GM12873 (cell line): ENCODE measurements around the gene DCDC2B.
A peak's percentile ranks its signal among the peaks of the same experiment; 100 is the strongest.

ENCODE experiments used
- TF ChIP-seq, protein P1 (sequence below): IDR thresholded peaks from 2 replicates; pipeline ENCODE4 v1.5.1; 2012; ENCODE audit warnings: low read depth, mild to moderate bottlenecking, moderate library complexity, low read length, control low read depth; ENCODE audit not compliant: insufficient read depth; ENCODE audit errors: missing control alignments

The DCDC2B gene

DNA sequence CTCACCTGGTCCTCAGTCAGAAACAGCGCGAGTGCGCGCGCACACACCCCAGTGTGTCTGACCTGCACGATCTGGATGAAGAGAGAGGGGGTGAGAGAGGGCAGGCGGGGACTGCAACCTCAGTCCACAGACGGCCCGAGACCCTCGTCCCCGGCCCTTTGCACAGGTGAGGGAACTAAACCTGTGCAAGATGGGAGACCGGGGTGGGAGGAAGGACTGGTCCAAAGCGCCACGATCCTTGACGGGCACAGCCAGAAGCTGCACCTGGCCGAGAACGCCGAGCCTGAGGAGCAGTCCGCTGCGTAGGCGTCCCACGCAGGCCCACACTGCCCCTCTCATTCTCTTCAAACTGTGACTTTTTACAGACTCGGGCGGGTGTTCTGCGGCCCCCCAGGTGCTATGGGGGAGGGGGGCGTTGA, 3.9 kb upstream of the DCDC2B start:
- TF ChIP-seq, protein P1, sequence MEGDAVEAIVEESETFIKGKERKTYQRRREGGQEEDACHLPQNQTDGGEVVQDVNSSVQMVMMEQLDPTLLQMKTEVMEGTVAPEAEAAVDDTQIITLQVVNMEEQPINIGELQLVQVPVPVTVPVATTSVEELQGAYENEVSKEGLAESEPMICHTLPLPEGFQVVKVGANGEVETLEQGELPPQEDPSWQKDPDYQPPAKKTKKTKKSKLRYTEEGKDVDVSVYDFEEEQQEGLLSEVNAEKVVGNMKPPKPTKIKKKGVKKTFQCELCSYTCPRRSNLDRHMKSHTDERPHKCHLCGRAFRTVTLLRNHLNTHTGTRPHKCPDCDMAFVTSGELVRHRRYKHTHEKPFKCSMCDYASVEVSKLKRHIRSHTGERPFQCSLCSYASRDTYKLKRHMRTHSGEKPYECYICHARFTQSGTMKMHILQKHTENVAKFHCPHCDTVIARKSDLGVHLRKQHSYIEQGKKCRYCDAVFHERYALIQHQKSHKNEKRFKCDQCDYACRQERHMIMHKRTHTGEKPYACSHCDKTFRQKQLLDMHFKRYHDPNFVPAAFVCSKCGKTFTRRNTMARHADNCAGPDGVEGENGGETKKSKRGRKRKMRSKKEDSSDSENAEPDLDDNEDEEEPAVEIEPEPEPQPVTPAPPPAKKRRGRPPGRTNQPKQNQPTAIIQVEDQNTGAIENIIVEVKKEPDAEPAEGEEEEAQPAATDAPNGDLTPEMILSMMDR: no peak

DNA sequence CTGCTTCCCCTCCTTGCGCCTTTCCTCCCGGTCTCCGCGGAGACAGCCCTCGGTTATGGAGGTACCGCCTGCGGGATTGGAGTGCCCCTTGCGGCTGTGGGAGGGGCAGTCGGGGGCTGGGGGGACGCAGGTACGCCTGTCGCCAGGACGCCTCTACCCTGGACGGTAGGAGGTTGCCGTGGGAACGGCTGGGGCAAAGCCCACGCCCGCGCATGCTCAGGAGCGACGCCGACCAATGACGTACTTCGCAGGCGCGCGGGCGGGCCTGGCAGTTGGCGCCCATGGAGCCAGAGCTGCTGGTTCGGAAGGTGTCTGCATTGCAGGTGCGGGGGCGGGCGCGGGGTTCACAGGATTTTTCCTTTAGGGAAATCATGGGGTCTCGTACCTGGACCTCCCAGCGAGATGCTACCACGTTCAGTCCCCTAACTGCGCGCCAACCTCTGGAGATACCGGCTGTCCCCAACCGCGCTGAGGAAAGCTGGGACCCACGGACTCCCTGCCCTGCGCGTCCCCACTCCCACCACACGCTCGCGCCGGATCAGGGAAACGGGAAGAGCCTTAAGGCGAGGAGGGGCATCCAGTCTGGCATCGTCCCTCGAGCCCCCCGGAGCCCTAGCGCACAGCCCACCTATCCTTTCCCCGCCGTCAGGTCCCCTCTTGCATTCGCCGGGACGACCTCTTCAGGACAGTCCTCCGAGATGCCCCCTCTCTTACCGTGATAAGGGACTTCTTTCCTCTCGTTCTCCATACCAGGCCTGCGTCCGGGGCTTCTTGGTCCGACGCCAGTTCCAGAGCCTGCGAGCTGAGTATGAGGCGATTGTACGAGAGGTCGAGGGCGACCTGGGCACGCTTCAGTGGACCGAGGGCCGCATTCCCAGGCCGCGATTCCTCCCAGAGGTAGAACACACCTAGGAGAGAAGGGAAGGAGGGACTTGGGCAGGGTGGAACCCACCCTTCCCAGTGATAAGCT, 3.2 kb upstream of the DCDC2B start, which contains the start of gene IQCC:
TSS of gene IQCC (plus strand) at position 271 of the 970 bp plus-strand sequence. CDS start at position 282, 11 bp downstream.
- TF ChIP-seq, protein P1: no peak

DNA sequence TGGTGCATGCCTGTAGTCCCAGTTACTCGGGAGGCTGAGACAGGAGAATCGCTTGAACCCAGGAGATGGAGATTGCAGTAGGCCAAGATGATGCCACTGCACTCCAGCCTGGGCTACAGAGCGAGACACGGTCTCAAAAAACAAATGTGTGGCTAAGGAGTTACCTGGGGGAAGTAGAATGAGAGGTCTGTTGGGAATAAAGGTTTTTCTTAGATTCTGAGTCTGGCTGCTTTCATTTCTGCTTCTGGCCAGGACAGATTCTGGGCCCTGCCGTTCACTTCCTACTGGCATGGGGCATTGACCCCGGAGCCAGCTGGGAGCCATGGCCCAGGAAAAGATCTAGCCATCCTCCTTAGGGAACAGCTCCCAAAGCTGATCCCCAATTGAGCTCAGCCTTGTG, 420 bp upstream of the DCDC2B start:
- TF ChIP-seq, protein P1: no peak

DNA sequence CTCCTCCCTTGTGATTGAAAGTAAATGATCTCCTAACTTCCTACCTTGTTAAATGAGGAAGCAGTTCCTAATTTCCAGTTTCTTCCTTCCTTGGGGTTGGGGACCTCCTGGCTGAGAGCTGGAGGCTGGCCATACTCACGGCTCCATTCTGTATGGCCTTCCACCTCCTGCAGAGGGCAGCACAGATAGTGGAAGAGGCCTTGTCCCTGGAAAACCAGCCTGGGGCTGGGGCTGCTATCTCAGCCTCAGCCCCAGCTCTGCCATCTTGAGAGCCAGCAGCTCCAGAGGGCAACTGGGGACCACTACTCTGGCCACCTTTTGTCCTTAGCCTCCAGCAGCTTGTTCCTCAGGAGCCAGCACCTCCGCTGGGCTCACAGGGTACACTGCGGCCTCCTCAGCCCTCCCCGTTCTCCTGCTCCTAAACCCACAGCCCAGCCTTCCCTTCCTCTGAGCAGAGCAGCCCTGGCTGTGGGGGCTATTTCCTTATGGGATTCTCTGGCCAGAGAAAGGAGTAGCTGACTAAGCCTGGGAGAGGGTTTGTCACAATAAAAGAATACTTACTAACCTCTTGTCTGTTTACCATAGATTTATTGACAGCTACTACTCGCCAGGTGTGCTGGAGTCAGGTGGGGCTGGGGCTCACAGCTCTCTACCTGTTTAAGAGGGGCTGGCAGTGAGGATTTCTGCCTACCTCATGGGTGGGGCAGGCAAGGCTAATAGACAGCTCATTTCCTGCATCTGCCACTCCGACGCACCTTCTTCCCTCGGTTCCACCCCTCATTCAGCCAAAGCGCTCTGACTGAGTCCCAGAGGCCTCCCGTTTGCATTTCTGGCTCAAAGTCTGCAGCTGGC, 7.0 kb downstream of the DCDC2B start:
- TF ChIP-seq, protein P1: peak; percentile 88

DNA sequence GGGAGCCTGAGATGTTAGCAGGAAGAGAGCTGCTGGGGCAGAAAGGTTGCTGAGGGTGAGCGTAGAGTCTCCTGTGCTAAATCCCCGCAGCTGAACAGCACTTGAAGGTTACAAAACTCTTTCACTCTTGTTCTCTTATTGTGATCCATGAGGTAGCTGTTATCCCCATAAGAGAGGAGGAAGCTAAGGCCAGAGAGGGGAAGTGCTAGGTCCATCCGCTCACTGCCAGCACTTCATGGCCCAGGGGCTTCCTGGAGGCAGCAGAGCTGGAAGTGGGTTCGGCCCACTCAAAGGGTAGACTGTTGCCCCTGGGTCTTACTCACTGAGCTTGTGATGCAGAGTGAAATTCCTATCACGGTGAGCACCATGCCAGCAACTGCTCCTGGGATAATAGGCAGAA, 7.7 kb downstream of the DCDC2B start:
- TF ChIP-seq, protein P1: no peak

DNA sequence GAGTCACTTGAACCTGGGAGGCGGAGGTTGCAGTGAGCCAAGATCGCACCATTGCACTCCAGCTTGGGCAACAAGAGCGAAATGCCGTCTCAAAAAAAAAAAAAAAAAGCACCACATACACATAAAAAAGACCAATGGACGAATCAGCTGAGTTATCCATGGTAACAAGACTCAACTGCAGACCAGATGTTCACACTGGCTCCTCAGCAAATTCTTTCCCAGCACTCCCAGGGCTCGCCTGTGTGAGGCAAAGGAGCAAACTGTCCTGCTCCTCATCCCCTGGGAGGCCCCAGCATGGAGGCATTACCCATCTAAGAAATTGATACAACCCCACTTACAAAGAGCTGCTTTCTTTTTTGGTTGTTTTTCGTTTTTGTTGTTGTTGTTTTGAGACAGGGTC, 10.1 kb downstream of the DCDC2B start:
- TF ChIP-seq, protein P1: no peak
